Parathyroid adenoma (tissue), 2 donors: ENCODE data around the gene IMMP2L.

Source experiments
- H2AFZ ChIP-seq: fragments of 300-600 bp; sonication (generic); one replicate; pipeline ENCODE4 v1.7.0; 2017; ENCODE audit warnings: antibody characterized with exemption, mild to moderate bottlenecking
- H3K27ac ChIP-seq: fragments of 300-600 bp; sonication (generic); one replicate; pipeline ENCODE4 v1.7.0; 2017
- H3K27me3 ChIP-seq: fragments of 300-600 bp; sonication (generic); one replicate; pipeline ENCODE4 v1.7.0; 2017; ENCODE audit warnings: low read length; ENCODE audit not compliant: control insufficient read depth, insufficient read depth
- H3K36me3 ChIP-seq: fragments of 300-600 bp; sonication (generic); one replicate; pipeline ENCODE4 v1.7.0; 2017; ENCODE audit warnings: low read length; ENCODE audit not compliant: control insufficient read depth, insufficient read depth
- H3K4me1 ChIP-seq: fragments of 300-600 bp; sonication (generic); one replicate; pipeline ENCODE4 v1.7.0; 2017; ENCODE audit warnings: control low read depth
- H3K4me2 ChIP-seq: fragments of 300-600 bp; sonication (generic); one replicate; pipeline ENCODE4 v1.7.0; 2017; ENCODE audit warnings: low read length
- H3K4me3 ChIP-seq: fragments of 300-600 bp; sonication (generic); one replicate; pipeline ENCODE4 v1.7.0; 2017; ENCODE audit warnings: low read depth, low read length
- H3K79me2 ChIP-seq: fragments of 300-600 bp; sonication (generic); one replicate; pipeline ENCODE4 v1.7.0; 2017; ENCODE audit warnings: control low read depth
- H3K9ac ChIP-seq: fragments of 300-600 bp; sonication (generic); one replicate; pipeline ENCODE4 v1.7.0; 2017; ENCODE audit warnings: mild to moderate bottlenecking
- H3K9me3 ChIP-seq: fragments of 300-600 bp; sonication (generic); one replicate; pipeline ENCODE4 v1.7.0; 2017; ENCODE audit warnings: low read length; ENCODE audit not compliant: control insufficient read depth
- TF ChIP-seq, protein P1 (sequence below): fragments of 300-600 bp; sonication (generic); IDR thresholded peaks from one replicate; pipeline ENCODE4 v1.7.0; 2017; ENCODE audit warnings: antibody characterized with exemption, mild to moderate bottlenecking
- donor health status: primary hyperparathyroidism.

The IMMP2L gene

GRCh38 chr7:111162692-111163091 is 399.6 kb downstream of the IMMP2L start:
- Histone ChIP-seq H3K36me3 (no peaks in the 10 kb centered on the region), H3K27ac (no peak overlapping the region), H3K79me2 (no peaks in the 10 kb centered on the region), H3K4me1 (no peaks in the 10 kb centered on the region), H3K9ac (no peak overlapping the region), H3K9me3 (no peaks in the 10 kb centered on the region), H3K27me3 (no peaks in the 10 kb centered on the region), H3K4me3 (no peak overlapping the region), H3K4me2 (no peak overlapping the region), H2AFZ (no peak overlapping the region)
- TF ChIP-seq, protein P1, sequence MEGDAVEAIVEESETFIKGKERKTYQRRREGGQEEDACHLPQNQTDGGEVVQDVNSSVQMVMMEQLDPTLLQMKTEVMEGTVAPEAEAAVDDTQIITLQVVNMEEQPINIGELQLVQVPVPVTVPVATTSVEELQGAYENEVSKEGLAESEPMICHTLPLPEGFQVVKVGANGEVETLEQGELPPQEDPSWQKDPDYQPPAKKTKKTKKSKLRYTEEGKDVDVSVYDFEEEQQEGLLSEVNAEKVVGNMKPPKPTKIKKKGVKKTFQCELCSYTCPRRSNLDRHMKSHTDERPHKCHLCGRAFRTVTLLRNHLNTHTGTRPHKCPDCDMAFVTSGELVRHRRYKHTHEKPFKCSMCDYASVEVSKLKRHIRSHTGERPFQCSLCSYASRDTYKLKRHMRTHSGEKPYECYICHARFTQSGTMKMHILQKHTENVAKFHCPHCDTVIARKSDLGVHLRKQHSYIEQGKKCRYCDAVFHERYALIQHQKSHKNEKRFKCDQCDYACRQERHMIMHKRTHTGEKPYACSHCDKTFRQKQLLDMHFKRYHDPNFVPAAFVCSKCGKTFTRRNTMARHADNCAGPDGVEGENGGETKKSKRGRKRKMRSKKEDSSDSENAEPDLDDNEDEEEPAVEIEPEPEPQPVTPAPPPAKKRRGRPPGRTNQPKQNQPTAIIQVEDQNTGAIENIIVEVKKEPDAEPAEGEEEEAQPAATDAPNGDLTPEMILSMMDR: no peak

- no peak overlapping the region for H3K4me2 ChIP-seq
- no peak overlapping the region for H3K9ac ChIP-seq
- no peak overlapping the region for H2AFZ ChIP-seq
- H3K27me3 ChIP-seq: no peaks in the 10 kb centered on the region
- no peak overlapping the region for H3K4me3 ChIP-seq
- H3K27ac ChIP-seq: no peak overlapping the region
- TF ChIP-seq, protein P1: no peak
- H3K36me3 ChIP-seq: no peaks in the 10 kb centered on the region
- H3K79me2 ChIP-seq: no peaks in the 10 kb centered on the region
- no peaks in the 10 kb centered on the region for H3K4me1 ChIP-seq
- H3K9me3 ChIP-seq: no peaks in the 10 kb centered on the region
Measured at GRCh38 chr7:111160297-111160696, 402.0 kb downstream of the IMMP2L start.

- no peak overlapping the region for H3K9ac ChIP-seq
- H3K27me3 ChIP-seq: no peaks in the 10 kb centered on the region
- no peak overlapping the region for H3K27ac ChIP-seq
- no peaks in the 10 kb centered on the region for H3K4me1 ChIP-seq
- H3K79me2 ChIP-seq: no peaks in the 10 kb centered on the region
- no peak overlapping the region for H2AFZ ChIP-seq
- TF ChIP-seq, protein P1: no peak
- no peaks in the 10 kb centered on the region for H3K36me3 ChIP-seq
- H3K4me2 ChIP-seq: no peak overlapping the region
- no peaks in the 10 kb centered on the region for H3K9me3 ChIP-seq
- H3K4me3 ChIP-seq: no peak overlapping the region
Measured at GRCh38 chr7:111159426-111159825, 402.9 kb downstream of the IMMP2L start.

DNA sequence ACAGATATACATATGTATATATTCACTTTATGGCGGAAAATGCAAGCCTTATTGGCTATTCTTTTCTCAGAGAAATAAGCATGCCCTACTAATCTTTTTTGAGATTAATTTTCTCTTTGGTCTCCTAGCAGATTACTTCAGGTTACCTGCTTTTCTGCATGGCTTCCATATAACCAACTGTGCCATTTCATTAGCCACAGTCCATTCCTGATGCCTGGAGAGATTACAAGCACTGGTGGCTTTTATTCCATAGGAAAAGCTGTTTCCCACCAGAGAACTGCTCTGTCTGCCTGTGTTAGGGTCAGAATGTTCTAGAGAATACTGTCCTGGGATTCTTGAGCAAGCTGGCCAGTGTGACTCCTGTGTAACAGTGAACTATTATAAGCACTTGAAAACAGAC is 411.6 kb downstream of the IMMP2L start:
- no peak overlapping the region for H3K4me2 ChIP-seq
- no peaks in the 10 kb centered on the region for H3K36me3 ChIP-seq
- TF ChIP-seq, protein P1: no peak
- no peaks in the 10 kb centered on the region for H3K79me2 ChIP-seq
- H3K4me3 ChIP-seq: no peak overlapping the region
- no peak overlapping the region for H2AFZ ChIP-seq
- no peaks in the 10 kb centered on the region for H3K4me1 ChIP-seq
- no peak overlapping the region for H3K9ac ChIP-seq
- H3K27me3 ChIP-seq: no peaks in the 10 kb centered on the region
- no peaks in the 10 kb centered on the region for H3K9me3 ChIP-seq
- H3K27ac ChIP-seq: no peak overlapping the region

DNA sequence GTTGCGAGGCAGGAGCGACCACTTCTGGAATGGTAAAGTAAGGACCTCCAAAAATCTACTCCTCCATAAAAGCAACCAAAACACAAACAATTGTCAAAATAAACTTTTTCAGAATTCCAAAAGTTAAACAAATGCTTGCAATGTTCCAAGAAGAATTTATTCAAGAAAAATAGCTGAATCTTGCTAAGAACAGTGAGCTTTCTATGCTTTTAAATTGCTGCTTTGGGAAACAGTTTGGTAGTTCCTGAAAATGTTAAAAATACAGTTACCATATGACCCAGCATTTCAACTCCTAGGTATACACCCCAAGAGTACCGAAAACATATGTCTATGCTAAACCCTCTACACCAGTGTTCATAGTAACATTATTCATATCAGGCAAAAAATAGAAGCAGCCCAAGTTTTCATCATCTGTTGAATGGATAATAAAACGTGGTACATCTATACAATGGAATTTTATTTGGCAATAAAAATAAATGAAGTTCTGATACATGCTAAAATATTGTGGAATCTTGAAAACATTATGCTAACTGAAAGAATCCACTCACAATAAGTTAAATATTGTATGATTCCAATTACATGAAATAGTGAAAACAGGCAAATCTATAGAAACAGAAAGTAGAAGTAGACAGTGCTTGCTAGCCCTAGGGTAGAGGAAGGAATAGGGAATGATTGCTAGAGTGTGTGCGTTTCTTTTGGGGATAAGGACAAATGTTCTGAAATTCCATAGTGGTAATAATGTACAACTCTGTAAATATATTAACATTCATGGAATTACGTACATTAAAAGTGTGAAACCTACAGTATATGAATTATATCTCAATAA is 414.4 kb downstream of the IMMP2L start:
- no peak overlapping the region for H2AFZ ChIP-seq
- no peaks in the 10 kb centered on the region for H3K4me1 ChIP-seq
- H3K27me3 ChIP-seq: no peaks in the 10 kb centered on the region
- H3K79me2 ChIP-seq: no peaks in the 10 kb centered on the region
- no peak overlapping the region for H3K9ac ChIP-seq
- H3K36me3 ChIP-seq: no peaks in the 10 kb centered on the region
- no peak overlapping the region for H3K4me3 ChIP-seq
- TF ChIP-seq, protein P1: no peak
- H3K27ac ChIP-seq: no peak overlapping the region
- no peak overlapping the region for H3K4me2 ChIP-seq
- no peaks in the 10 kb centered on the region for H3K9me3 ChIP-seq
